Thyroid gland (tissue), 4 donors: ENCODE data around the gene SLC8A3. TPM values are rescaled to one million over a fixed set of nuclear protein-coding genes. Genes with fewer than 3 reads are reported as not detected.

Source experiments
- DNase-seq, 2 donors: peaks; one replicate each; pipeline ENCODE4 v3.0.0-alpha.2; 2019
- H3K27ac ChIP-seq, 3 donors: fragments of 200-600 bp; sonication (generic); 1 replicate in 2 of 3; 2 replicates in 1 of 3; pipeline ENCODE4 v1.5.1; 2016 to 2019; ENCODE audit warnings: mild to moderate bottlenecking in 1 of 3, moderate library complexity in 1 of 3
- H3K27me3 ChIP-seq: fragments of 200-600 bp; sonication (generic); one replicate; pipeline ENCODE4 v1.5.1; 2019
- H3K36me3 ChIP-seq, 2 donors: fragments of 200-600 bp; sonication (generic); one replicate each; pipeline ENCODE4 v1.5.1; 2016 to 2019
- H3K4me1 ChIP-seq, 2 donors: fragments of 200-600 bp; sonication (generic); one replicate each; pipeline ENCODE4 v1.5.1; 2017 to 2019
- H3K4me3 ChIP-seq, 3 donors: fragments of 200-600 bp; sonication (generic); replicated peaks in 1 of 3; 1 replicate in 2 of 3; 2 replicates in 1 of 3; pipeline ENCODE4 v1.5.1; 2016; ENCODE audit warnings: mild to moderate bottlenecking in 1 of 3
- H3K9me3 ChIP-seq: fragments of 200-600 bp; sonication (generic); one replicate; pipeline ENCODE4 v1.5.1; 2017
- CTCF ChIP-seq, 6 experiments: fragments of 200-600 bp in 3 of 6; fragments of 450-650 bp in 3 of 6; sonication (generic) in 3 of 6; IDR thresholded peaks; one replicate each; pipeline ENCODE4 v1.5.1; 2016 to 2019; ENCODE audit warnings: antibody characterized with exemption in 6 of 6, mild to moderate bottlenecking in 2 of 6, inconsistent platforms in 1 of 6, moderate library complexity in 1 of 6
- POLR2A ChIP-seq, 2 donors: fragments of 450-650 bp; IDR thresholded peaks; one replicate each; pipeline ENCODE4 v1.6.1; 2017; ENCODE audit warnings: antibody characterized with exemption in 2 of 2, mild to moderate bottlenecking in 2 of 2, moderate library complexity in 1 of 2
- WGBS, 2 donors: methylation state at CpG; one replicate each; pipeline ENCODE4 v1.1.5; 2017; 5-methylcytosine and 5-hydroxymethylcytosine counted together
- intact Hi-C: fragments of 100-400 bp; cut with DNase I; formaldehyde crosslinking; loops from one replicate; pipeline ENCODE4 v1.15.1; 2023
- total RNA-seq, 4 donors: library from RNA; depleted of rRNA; stranded (reverse); fragments of >200 nt; gene quantifications; one replicate each; pipeline ENCODE4 v1.2.3, GENCODE V29; 2016

Gene SLC8A3
- total RNA-seq, 4 donors from 2014 or later: 0.29 TPM; not detected in 3

GRCh38 chr14:70162358-70162757 is 26.4 kb downstream of the SLC8A3 start:
- Histone ChIP-seq H3K27ac (no peak overlapping the region), H3K4me1 (no peaks in the 10 kb centered on the region), H3K4me3 (no peak overlapping the region), H3K9me3 (no peaks in the 10 kb centered on the region), H3K36me3 (no peaks in the 10 kb centered on the region), H3K27me3 (no peaks in the 10 kb centered on the region)
- TF ChIP-seq POLR2A (IDR thresholded peaks at IDR 0.05) (no peak), CTCF (IDR thresholded peaks at IDR 0.05) (no peak)
- 76% methylated on average over 4 of the region's 4 CpGs for WGBS, 2 donors
- DNase-seq: no peak
- intact Hi-C loops: no loop called here

- Histone ChIP-seq H3K4me1 (no peaks in the 10 kb centered on the region), H3K4me3 (no peak overlapping the region)
- WGBS, 2 donors: 83 to 89% methylated on average over 3 of the region's 3 CpGs
These were observed 32.2 kb downstream of the SLC8A3 start for GRCh38 chr14:70156592-70156991.

GRCh38 chr14:70152704-70153103 is 36.0 kb downstream of the SLC8A3 start:
- intact Hi-C loops: no loop called here
- Histone ChIP-seq H3K9me3 (no peaks in the 10 kb centered on the region), H3K36me3 (no peaks in the 10 kb centered on the region), H3K4me1 (no peaks in the 10 kb centered on the region), H3K27ac (no peak overlapping the region), H3K27me3 (no peaks in the 10 kb centered on the region), H3K4me3 (no peak overlapping the region)
- 47 to 48% methylated on average over 4 of the region's 4 CpGs for WGBS, 2 donors
- TF ChIP-seq POLR2A (IDR thresholded peaks at IDR 0.05) (no peak), CTCF (IDR thresholded peaks at IDR 0.05) (no peak)
- DNase-seq: no peak

More at GRCh38 chr14:70156592-70156991, 32.2 kb downstream of the SLC8A3 start:
- Histone ChIP-seq H3K27ac (no peak overlapping the region), H3K27me3 (no peaks in the 10 kb centered on the region), H3K9me3 (no peaks in the 10 kb centered on the region), H3K36me3 (no peaks in the 10 kb centered on the region)
- TF ChIP-seq CTCF (IDR thresholded peaks at IDR 0.05): no peak
- TF ChIP-seq POLR2A (IDR thresholded peaks at IDR 0.05): no peak
- intact Hi-C loops: no loop called here
- no peak for DNase-seq

- no peaks in the 10 kb centered on the region for H3K36me3 ChIP-seq
- no peaks in the 10 kb centered on the region for H3K27me3 ChIP-seq
- H3K27ac ChIP-seq: no peak overlapping the region
- 88 to 91% methylated on average over 3 of the region's 3 CpGs for WGBS, 2 donors
- H3K4me1 ChIP-seq: no peaks in the 10 kb centered on the region
- H3K9me3 ChIP-seq: no peaks in the 10 kb centered on the region
- H3K4me3 ChIP-seq: no peak overlapping the region
- DNase-seq: no peak
- TF ChIP-seq POLR2A (IDR thresholded peaks at IDR 0.05) (no peak), CTCF (IDR thresholded peaks at IDR 0.05) (no peak)
- intact Hi-C loops: no loop called here
These were observed 36.7 kb downstream of the SLC8A3 start for GRCh38 chr14:70152081-70152480.

GRCh38 chr14:70149596-70150165 is 39.1 kb downstream of the SLC8A3 start:
- no peak for DNase-seq
- no peak for TF ChIP-seq POLR2A (IDR thresholded peaks at IDR 0.05)
- no peak for TF ChIP-seq CTCF (IDR thresholded peaks at IDR 0.05)
- no peaks in the 10 kb centered on the region for H3K27me3 ChIP-seq
- H3K4me1 ChIP-seq: no peaks in the 10 kb centered on the region
- H3K9me3 ChIP-seq: no peaks in the 10 kb centered on the region
- 51 to 77% methylated on average over 4 of the region's 4 CpGs for WGBS, 2 donors
- intact Hi-C loops: no loop called here
- no peak overlapping the region for H3K27ac ChIP-seq
- no peaks in the 10 kb centered on the region for H3K36me3 ChIP-seq
- no peak overlapping the region for H3K4me3 ChIP-seq
